ENCODE data around the gene UBL7.

UBL7 gene

GRCh38 chr15:74419432-74419831 lies 41.5 kb downstream of the UBL7 start:
- TF ChIP-seq CTCF (IDR thresholded peaks at IDR 0.05; ENCODE audit: borderline replicate concordance, control extremely low read depth, extremely low read depth, insufficient read depth, missing control alignments): no peak
- in situ Hi-C loops (cut with MboI; ENCODE audit: low sequenced_read_pairs, unreplicated experiment): no loop called here
- DNase-seq (ENCODE audit: low spot score): no peak

DNA sequence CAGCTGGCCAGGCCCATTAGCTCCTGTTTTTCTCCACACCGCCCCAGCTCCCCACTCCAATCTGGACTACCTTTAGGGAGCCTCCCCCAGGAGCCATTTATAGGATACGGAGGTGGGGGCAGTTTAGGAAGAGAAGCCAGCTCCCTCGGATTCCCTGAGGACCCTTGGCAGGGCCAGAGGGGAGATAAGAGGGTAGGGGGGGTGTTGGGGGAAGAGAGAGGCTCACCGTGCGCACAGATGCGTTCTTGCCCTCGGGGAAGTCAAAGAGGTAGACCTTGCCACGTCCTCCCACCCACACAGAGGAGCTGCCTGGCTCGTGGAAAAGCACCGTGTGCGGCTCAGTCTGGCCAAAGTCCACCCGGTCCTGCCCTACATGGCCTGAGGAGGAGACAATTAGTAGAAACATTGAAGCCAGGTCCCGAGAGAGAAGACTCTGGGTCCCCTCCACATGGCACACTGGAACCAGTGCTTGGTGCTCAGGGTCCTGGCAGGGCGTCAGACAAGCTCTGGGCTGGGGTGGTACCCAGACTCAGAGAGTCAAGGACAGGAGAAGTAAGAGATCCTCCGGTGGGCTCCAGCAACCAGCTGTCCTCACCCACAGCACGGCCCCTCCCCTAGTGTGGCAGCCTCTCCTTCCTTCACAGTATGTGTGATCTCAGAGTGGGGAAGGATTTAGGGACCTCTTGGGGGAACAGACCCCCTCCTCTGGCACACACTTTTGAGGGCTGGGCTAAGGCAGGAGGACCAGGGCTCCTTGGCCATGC lies 42.2 kb downstream of the UBL7 start:
- no peak for DNase-seq (ENCODE audit: low spot score)
- no peak for TF ChIP-seq CTCF (IDR thresholded peaks at IDR 0.05; ENCODE audit: borderline replicate concordance, control extremely low read depth, extremely low read depth, insufficient read depth, missing control alignments)
- in situ Hi-C loops (cut with MboI; ENCODE audit: low sequenced_read_pairs, unreplicated experiment): no loop called here

DNA sequence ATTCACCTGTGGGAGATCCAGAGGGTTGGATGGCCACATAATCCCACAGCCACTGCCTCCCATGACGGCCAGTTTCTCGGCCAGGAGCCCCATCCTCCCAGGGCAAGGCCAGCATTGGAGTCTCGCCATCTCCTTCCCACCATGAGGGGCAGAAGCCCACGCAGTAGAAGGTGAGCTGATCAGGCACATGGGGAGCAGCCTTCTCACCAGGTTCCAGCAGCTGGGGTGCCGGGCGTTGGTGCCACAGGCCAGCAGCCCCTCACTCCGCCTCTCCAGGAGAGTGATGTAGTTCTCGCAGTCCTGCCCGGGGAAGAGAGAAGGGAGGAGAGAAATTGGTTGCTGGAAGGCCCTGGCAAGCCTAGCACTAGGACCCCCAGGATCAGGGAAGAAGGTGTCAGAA lies 43.3 kb downstream of the UBL7 start:
- no peak for TF ChIP-seq CTCF (IDR thresholded peaks at IDR 0.05; ENCODE audit: borderline replicate concordance, control extremely low read depth, extremely low read depth, insufficient read depth, missing control alignments)
- no peak for DNase-seq (ENCODE audit: low spot score)
- in situ Hi-C loops (cut with MboI; ENCODE audit: low sequenced_read_pairs, unreplicated experiment): no loop called here

- no peak for DNase-seq (ENCODE audit: low spot score)
- in situ Hi-C loops (cut with MboI; ENCODE audit: low sequenced_read_pairs, unreplicated experiment): no loop called here
- TF ChIP-seq CTCF (IDR thresholded peaks at IDR 0.05; ENCODE audit: borderline replicate concordance, control extremely low read depth, extremely low read depth, insufficient read depth, missing control alignments): no peak
Observed at GRCh38 chr15:74417225-74417624, 43.7 kb downstream of the UBL7 start.

DNA sequence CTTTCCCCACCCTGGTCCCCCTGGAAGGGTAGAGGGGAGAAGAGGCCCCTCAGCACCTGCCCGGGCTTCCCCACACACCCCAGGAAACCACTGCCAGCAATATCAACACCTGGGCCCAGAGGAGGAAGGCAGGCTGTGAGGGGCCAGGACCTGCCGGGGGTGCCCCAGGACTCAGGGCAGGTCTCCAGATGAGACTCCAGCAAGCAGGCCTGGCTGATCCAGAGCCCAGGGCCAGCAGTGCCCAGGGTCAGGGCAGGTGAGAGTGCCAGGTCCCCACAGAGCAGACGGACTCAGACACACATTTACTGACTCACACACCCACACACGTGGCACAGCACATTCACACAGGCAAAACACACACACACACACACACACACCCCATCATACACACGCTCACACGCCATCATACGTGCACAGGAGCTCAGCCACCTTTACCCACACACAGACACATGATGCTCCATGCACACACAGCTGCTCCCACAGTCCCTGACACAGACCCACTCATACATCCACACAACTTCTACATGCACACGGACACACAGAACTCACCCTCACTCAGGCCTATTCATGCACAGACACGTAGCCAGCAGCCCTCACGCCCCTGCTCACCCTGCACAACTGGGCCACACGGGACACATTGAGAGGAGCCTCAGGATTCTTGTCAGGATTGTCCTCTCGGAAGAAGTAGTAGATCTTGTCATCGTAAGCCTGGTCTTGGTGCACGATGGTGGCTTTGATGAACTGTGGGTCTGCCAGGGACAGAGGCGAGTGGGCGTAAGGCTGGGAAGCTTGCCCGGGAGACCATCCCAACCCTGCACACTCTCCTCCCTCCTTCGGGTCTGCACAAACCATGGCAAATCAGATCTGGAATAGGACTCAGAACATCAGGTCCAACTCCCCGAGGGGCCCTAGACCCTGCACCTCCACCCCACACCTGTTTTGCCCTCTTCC lies 44.7 kb downstream of the UBL7 start:
- TF ChIP-seq CTCF (IDR thresholded peaks at IDR 0.05; ENCODE audit: borderline replicate concordance, control extremely low read depth, extremely low read depth, insufficient read depth, missing control alignments): no peak
- no peak for DNase-seq (ENCODE audit: low spot score)
- in situ Hi-C loops (cut with MboI; ENCODE audit: low sequenced_read_pairs, unreplicated experiment): no loop called here

GRCh38 chr15:74414603-74415338 lies 46.2 kb downstream of the UBL7 start:
- TF ChIP-seq CTCF (IDR thresholded peaks at IDR 0.05; ENCODE audit: borderline replicate concordance, control extremely low read depth, extremely low read depth, insufficient read depth, missing control alignments): no peak
- DNase-seq (ENCODE audit: low spot score): no peak
- in situ Hi-C loops (cut with MboI; ENCODE audit: low sequenced_read_pairs, unreplicated experiment): no loop called here

Data from GM13976 (cell line).